ENCODE measurements around the gene PRX.
"Not testable (repeated sequence)": the region's sequence is repeated elsewhere in the genome, so short reads cannot be mapped to it uniquely, and the experiment has no call there.

The PRX gene

GRCh38 chr19:40414542-40415535 is 1.7 kb upstream of the PRX start:
- DNase-seq (ENCODE audit: low read depth in 2 of 2, low spot score in 1 of 2), result no peak

DNA sequence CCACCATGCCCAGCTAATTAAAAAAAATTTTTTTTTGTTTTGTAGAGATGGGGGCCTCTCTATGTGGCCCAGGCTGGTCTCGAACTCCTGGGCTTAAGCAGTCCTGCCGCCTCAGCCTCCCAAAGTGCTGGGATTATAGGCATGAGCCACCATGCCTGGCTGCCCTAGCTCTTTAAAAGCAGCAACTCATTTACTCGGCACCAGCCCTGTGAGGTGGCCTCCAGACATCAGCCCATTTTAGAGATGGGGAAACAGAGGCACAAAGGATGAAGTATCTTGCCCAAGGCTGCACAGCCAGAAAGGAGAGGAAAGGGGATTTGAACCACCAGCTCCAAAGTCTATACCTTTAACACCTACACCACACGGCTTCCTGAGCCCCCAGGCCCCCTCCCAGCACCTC is 312 bp downstream of the PRX start:
- no peak for DNase-seq (ENCODE audit: low read depth in 2 of 2, low spot score in 1 of 2)

DNA sequence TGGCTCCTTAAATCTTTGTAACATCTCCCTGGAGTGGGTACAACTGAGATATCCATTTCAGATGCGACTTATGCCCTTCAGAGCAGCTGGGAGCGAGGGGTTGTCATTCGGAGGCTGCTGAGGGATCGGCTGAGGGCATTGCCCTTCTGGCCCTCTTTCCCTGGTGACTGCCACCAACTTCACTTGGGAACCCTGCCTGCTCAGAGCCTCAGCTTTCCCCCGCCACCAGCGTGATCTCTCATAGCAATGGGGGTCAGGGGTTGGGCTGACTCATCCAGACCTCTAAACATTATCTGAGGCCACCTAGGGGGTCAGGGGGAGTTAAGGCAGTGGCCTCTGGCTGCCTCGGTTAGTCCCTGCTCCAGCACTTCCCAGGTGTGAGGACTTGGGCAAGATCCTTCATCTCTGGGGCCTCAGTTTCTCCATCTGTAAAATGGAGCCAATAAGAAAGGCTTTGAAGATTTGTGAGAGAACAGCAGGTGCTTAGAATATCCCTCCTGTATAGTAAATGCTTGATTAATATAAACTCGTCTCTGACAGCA is 1.1 kb downstream of the PRX start:
- DNase-seq (ENCODE audit: low read depth in 2 of 2, low spot score in 1 of 2), result no peak

GRCh38 chr19:40411125-40411842 is 1.9 kb downstream of the PRX start:
- DNase-seq (ENCODE audit: low read depth in 2 of 2, low spot score in 1 of 2), result no peak

- DNase-seq (ENCODE audit: low read depth in 2 of 2, low spot score in 1 of 2), result no peak
Observed at GRCh38 chr19:40410030-40410389, 3.2 kb downstream of the PRX start.

DNA sequence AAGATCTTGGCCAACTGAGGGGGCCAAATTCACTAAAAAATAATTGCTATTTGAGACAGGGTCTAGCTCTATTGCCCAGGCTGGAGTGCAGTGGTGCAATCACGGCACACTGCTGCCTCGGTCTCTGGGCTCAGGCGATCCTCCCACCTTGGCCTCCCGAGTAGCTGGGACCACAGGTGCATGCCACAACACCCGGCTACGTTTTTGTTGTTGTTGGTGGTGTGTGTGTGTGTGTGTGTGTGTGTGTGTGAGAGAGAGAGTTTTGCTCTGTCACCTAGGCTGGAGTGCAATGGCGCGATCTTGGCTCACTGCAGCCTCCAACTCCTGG is 4.6 kb downstream of the PRX start:
- not testable (repeated sequence) for DNase-seq (ENCODE audit: low read depth in 2 of 2, low spot score in 1 of 2)

DNA sequence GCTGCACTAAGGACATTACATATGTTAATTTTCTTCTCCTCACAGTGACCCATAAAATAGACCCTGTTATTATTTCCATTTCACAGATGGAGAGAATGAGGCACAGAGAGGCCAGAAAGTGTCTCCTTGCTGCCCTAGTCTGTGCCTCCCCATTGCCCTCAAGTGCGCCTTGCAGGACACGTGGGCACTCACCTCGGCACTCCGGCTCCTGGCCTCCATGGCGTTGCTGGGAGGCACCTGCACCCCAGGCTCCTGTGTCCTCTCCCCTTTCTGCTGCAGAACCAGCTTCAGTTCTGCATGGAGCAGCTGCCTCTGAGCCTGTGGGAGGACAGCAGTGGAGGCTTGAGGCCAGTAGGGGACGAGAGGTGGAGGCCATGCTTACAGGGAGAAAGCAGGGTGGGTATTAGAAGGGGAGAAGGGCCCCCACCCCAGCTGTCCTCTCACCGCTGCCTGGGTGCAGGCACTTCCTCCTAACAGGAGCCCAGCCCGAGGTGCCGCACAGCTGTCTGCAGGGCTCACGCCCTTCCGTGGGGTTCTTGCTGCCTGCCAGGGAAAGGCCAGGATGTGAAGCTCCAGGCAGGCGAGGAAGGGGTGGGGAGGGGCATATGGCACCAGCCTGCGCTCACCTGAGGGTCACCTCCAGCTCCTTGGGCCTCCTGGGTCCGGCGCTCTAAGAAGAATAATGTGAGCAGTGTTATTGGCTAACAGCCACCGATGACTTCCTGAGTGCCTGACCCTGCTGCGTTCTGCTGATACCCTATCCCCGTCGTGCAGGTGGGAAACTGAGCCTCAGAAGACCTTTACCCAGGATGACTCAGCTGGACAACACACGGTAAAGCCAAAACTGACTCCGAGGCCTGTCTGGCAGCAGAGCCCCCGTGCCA is 5.2 kb downstream of the PRX start:
- DNase-seq (ENCODE audit: low read depth in 2 of 2, low spot score in 1 of 2), result no peak

GRCh38 chr19:40403262-40403984 is 9.8 kb downstream of the PRX start:
- DNase-seq (ENCODE audit: low read depth in 2 of 2, low spot score in 1 of 2), result peak; percentile 44 to 59

GRCh38 chr19:40400559-40400958 is 12.6 kb downstream of the PRX start:
- no peak for DNase-seq (ENCODE audit: low read depth in 2 of 2, low spot score in 1 of 2)

DNA sequence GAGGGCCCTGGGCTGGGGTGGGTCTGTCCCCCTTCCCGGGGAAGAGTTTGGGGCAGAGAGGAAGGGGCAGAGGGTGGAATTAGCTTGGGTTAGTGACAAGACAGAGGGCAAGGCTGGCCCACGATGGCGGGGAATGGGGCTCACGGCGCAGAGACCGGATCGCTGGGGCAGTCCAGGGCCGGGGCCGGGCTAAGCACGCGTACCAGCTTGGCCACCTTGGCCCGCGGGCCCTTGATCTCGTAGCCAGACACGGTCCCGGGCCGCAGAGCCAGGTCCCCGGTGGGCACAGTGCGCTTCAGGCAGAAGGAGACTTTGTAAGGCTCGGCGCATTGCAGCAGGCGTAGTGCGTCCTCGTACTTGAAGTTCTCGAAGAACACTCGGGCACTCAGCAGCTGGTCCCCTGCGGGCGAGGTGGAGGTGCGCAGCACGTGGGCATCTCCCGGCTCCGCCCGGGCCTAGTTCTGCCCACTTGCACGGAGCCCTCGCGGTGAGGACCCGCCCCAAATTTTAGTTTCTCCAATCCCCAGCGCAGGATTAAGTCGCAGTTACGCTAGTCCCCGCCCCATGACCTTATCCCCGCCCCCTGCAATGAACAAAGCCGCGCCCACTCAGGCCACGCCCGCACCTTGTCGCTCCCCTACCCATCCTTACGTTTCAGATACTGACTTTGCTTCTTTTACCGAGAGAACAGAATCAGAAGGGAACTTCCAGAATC is 14.6 kb downstream of the PRX start:
- peak; percentile 24 for DNase-seq (ENCODE audit: low read depth in 2 of 2, low spot score in 1 of 2)

- no peak for DNase-seq (ENCODE audit: low read depth in 2 of 2, low spot score in 1 of 2)
Observed at GRCh38 chr19:40397568-40397906, 15.6 kb downstream of the PRX start.

DNA sequence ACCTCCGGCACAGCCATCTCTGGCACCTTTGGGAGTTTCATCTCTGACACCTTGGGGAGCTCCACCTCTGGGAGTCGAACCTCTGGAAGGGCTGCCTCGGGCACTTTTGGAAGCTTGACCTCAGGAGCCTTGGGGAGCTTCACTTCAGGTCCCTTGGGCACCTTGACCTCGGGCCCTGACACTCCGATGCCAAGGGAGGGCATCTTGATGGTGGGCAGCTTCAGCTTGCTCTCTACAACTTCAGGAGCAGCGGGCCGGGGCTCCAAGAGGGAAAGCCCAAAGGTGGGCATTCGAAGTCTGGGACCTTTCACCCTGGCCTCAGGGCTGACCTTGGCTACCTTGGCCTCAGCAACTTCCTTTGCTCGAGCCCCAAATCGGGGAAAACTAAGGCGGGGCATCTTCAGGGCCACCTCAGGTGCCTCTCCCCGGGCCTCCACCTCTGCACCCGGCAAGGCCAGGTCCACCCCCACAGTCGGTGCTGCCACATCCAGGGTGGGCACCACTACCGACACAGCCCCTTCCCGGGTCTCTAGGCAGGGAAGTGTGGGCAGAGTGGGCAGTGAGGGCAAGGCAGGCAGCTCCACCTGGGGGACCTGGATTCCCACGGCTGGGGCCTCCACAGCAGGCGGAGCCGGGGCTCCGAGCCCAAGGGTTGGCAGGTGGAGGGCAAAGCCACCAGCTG is 16.2 kb downstream of the PRX start:
- DNase-seq (ENCODE audit: low read depth in 2 of 2, low spot score in 1 of 2), result no peak

GRCh38 chr19:40395956-40396355 is 17.2 kb downstream of the PRX start:
- no peak for DNase-seq (ENCODE audit: low read depth in 2 of 2, low spot score in 1 of 2)

GRCh38 chr19:40394816-40395210 is 18.4 kb downstream of the PRX start:
- DNase-seq (ENCODE audit: low read depth in 2 of 2, low spot score in 1 of 2), result no peak

- DNase-seq (ENCODE audit: low read depth in 2 of 2, low spot score in 1 of 2), result no peak
Observed at GRCh38 chr19:40393894-40394815, 19.0 kb downstream of the PRX start.

GRCh38 chr19:40392894-40393517 is 20.2 kb downstream of the PRX start:
- DNase-seq (ENCODE audit: low read depth in 2 of 2, low spot score in 1 of 2), result no peak

DNA sequence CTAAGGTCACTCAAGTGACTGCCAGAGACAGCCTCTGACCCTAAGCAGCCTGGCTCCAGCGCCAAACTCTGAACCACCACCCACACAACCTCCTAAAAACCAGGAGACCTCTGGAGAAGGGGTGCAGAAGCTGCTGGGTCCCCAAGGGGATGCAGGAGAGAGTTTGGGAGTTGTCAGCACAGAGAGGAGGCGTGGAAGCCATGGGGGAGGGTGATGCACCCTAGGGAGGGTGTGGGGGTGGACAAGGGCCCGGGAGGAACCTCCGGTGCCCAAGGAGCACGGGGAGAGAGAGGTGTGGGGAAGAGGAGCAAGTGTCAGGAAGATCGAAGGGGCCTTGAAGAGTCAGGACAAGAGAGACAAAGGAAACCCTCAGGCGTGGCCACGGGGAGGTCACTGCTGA is 21.1 kb downstream of the PRX start:
- DNase-seq (ENCODE audit: low read depth in 2 of 2, low spot score in 1 of 2), result no peak
